ENCODE data around the gene ANTXR1. TPM values are rescaled to one million over a fixed set of nuclear protein-coding genes. Genes with fewer than 3 reads are reported as not detected.

ANTXR1 gene
- total RNA-seq, 1 donor from 2014 or later, result 61.1 TPM

DNA sequence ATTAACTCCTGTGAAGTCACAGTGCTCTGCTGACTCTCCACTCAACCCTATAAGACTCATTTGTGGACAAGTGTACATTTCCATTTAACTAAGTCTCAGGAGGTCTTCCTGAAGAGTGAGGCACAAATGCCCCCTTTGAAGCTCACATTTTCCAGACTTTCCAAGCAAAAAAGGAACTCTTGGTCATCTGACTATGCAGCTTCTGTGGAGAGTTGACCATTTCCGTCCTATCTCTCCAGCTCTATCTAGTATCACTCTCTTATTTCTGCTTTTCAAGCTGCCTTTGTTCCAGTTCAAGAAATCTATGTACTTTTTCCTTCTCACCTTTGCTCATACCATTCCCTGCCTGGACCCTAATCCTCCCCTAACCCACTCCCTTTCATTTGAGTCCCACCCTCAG, 77.0 kb downstream of the ANTXR1 start:
- Mint-ChIP-seq H3K4me1 (no peaks in the 10 kb centered on the region), H3K27ac (ENCODE audit: unreplicated experiment) (no peak overlapping the region), H3K9me3 (no peaks in the 10 kb centered on the region), H3K36me3 (ENCODE audit: low read depth) (peaks cover 9% of the 10 kb centered on the region), H3K4me3 (no peak overlapping the region), H3K27me3 (ENCODE audit: low read depth) (no peaks in the 10 kb centered on the region)
- no peak for DNase-seq (ENCODE audit: low read depth, low spot score)
- TF ChIP-seq, protein P1, sequence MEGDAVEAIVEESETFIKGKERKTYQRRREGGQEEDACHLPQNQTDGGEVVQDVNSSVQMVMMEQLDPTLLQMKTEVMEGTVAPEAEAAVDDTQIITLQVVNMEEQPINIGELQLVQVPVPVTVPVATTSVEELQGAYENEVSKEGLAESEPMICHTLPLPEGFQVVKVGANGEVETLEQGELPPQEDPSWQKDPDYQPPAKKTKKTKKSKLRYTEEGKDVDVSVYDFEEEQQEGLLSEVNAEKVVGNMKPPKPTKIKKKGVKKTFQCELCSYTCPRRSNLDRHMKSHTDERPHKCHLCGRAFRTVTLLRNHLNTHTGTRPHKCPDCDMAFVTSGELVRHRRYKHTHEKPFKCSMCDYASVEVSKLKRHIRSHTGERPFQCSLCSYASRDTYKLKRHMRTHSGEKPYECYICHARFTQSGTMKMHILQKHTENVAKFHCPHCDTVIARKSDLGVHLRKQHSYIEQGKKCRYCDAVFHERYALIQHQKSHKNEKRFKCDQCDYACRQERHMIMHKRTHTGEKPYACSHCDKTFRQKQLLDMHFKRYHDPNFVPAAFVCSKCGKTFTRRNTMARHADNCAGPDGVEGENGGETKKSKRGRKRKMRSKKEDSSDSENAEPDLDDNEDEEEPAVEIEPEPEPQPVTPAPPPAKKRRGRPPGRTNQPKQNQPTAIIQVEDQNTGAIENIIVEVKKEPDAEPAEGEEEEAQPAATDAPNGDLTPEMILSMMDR (conservative IDR thresholded peaks at IDR 0.05), result no peak

DNA sequence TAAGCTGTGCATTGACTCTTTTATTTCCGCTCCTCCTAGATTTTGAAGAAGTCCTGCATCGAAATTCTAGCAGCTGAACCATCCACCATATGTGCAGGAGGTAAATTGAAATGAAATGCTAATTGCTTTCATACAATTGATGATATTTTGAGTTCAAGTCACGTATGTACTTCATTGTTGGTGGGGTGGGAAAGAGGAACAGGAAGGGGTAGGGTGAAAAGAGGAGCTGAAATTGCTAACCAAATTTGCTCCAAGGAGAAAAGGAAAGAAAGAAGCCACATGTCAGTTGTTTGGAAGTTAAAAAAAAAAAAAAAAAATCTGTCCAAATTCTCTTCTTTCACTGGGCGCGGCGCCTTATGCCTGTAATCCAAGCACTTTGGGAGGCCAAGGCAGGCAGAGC, 77.8 kb downstream of the ANTXR1 start:
- H3K27ac Mint-ChIP-seq (ENCODE audit: unreplicated experiment), result no peak overlapping the region
- H3K27me3 Mint-ChIP-seq (ENCODE audit: low read depth), result no peaks in the 10 kb centered on the region
- TF ChIP-seq, protein P1 (conservative IDR thresholded peaks at IDR 0.05), result no peak
- no peak overlapping the region for H3K4me3 Mint-ChIP-seq
- no peaks in the 10 kb centered on the region for H3K9me3 Mint-ChIP-seq
- peaks cover 9% of the 10 kb centered on the region for H3K36me3 Mint-ChIP-seq (ENCODE audit: low read depth)
- DNase-seq (ENCODE audit: low read depth, low spot score), result no peak
- H3K4me1 Mint-ChIP-seq, result no peaks in the 10 kb centered on the region

DNA sequence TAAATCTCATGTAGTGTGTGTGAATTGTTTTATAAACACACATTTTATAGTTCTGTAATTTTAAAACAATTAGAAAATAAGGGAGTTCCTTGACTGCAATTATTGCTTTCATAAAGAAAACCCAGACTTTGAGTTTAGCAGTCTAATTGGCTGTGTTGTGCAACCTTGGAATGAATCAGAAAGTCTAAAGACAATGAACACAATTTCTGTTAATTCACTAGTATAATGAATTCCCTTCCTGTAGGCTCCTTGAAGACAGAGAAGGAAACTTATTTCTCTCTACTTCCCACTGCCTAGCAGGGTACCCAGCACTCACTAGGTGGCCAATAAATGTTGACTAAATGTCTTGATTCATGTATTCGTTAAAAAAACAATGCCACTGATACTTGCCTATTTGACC, 79.9 kb downstream of the ANTXR1 start:
- H3K4me3 Mint-ChIP-seq, result no peak overlapping the region
- H3K9me3 Mint-ChIP-seq, result no peaks in the 10 kb centered on the region
- no peak overlapping the region for H3K27ac Mint-ChIP-seq (ENCODE audit: unreplicated experiment)
- H3K36me3 Mint-ChIP-seq (ENCODE audit: low read depth), result peaks cover 5% of the 10 kb centered on the region
- no peaks in the 10 kb centered on the region for H3K27me3 Mint-ChIP-seq (ENCODE audit: low read depth)
- H3K4me1 Mint-ChIP-seq, result no peaks in the 10 kb centered on the region
- DNase-seq (ENCODE audit: low read depth, low spot score), result no peak
- TF ChIP-seq, protein P1 (conservative IDR thresholded peaks at IDR 0.05), result no peak

DNA sequence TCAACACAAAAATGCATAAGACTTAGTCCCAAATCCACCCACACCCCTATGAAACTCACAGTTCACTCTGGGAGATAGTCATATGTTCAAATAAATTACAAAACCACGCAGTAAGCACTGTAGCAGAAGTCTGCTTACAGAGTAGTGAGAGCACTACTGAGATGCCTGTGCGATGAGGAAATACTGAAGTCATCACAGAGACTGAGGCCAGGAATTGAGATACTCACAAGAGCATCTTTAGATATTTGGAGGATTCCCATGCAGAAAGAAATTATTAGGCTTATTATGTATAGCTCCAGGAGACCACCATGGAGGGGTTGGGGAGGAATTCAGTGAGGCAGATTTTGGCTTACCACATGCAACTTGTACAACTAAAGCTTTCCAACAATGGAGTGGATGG, 82.3 kb downstream of the ANTXR1 start:
- no peaks in the 10 kb centered on the region for H3K27me3 Mint-ChIP-seq (ENCODE audit: low read depth)
- DNase-seq (ENCODE audit: low read depth, low spot score), result no peak
- no peaks in the 10 kb centered on the region for H3K4me1 Mint-ChIP-seq
- H3K36me3 Mint-ChIP-seq (ENCODE audit: low read depth), result peaks cover 5% of the 10 kb centered on the region
- H3K9me3 Mint-ChIP-seq, result no peaks in the 10 kb centered on the region
- H3K27ac Mint-ChIP-seq (ENCODE audit: unreplicated experiment), result no peak overlapping the region
- TF ChIP-seq, protein P1 (conservative IDR thresholded peaks at IDR 0.05), result no peak
- H3K4me3 Mint-ChIP-seq, result no peak overlapping the region

DNA sequence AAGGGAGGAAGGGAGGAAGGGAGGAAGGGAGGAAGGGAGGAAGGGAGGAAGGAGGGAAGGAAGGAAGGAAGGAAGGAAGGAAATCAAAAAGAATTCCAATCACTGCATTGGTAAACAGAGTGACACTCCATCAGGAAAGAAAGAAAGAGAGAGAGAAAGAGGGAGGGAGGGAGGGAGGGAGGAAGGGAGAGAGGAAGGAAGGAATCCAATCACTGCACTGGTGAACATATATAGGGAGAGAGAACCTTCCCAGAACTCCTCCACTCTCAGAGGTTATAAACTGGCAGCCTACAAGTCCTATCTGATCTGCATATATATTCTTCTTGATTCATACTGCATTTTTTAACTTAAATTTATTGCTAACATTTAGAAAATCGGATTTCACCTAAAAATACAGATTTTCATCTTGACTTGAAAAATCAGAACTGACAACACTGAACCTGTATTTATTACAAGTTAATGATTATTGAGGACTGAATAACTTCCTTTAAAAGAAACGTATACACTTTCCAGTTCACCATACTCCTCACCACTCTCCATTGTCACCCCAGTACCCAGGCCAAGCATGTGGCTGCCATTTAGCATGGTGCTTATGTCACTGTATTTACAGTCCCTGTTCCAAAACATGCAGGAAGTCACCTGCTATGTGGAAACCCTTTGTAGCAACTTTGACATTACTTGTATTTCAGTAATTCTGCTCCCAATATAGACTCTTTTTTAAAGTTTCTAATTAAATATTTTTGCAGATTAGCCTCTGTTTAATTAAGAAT, 83.5 kb downstream of the ANTXR1 start:
- H3K36me3 Mint-ChIP-seq (ENCODE audit: low read depth), result peaks cover 2% of the 10 kb centered on the region
- no peaks in the 10 kb centered on the region for H3K27me3 Mint-ChIP-seq (ENCODE audit: low read depth)
- no peak overlapping the region for H3K27ac Mint-ChIP-seq (ENCODE audit: unreplicated experiment)
- no peaks in the 10 kb centered on the region for H3K4me1 Mint-ChIP-seq
- no peak overlapping the region for H3K4me3 Mint-ChIP-seq
- TF ChIP-seq, protein P1 (conservative IDR thresholded peaks at IDR 0.05), result no peak
- no peaks in the 10 kb centered on the region for H3K9me3 Mint-ChIP-seq
- DNase-seq (ENCODE audit: low read depth, low spot score), result no peak

Data from neural crest cell (in vitro differentiated cells).